B cell (primary cell): ENCODE data around the gene ATP5ME.

Source experiments
- EZH2 ChIP-seq: IDR thresholded peaks from 2 replicates; pipeline ENCODE4 v1.6.1; 2012; ENCODE audit warnings: borderline replicate concordance, low read depth, mild to moderate bottlenecking, moderate library complexity, low read length; ENCODE audit not compliant: insufficient read depth, poor library complexity, severe bottlenecking
- TF ChIP-seq, protein P1 (sequence below): fragments of 200-600 bp; IDR thresholded peaks from one replicate; pipeline ENCODE4 v1.8.0; 2022; ENCODE audit warnings: antibody characterized with exemption, mild to moderate bottlenecking

DNA sequence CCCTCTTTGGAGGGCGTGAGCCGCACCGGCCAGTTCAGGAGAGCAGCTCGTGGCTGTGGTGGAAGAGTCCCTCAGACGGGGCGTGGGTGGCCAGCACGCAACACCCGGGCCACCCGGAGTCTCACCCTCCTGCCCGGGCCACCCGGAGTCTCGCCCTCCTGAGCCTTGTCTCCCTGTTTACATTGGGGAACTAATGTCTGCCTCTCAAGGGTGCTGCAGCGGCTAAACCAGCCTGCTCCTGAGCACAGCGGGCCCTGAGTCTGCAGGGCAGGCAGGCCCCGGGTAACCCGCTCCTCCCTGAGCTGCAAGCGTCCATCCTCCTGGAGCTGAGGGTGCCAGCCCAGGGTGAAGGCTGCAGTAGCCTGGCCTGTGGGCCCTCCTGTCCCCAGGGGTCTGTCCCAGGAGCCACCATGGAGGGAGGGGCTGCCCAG, 45.8 kb downstream of the ATP5ME start:
- no peak for TF ChIP-seq EZH2
- TF ChIP-seq, protein P1, sequence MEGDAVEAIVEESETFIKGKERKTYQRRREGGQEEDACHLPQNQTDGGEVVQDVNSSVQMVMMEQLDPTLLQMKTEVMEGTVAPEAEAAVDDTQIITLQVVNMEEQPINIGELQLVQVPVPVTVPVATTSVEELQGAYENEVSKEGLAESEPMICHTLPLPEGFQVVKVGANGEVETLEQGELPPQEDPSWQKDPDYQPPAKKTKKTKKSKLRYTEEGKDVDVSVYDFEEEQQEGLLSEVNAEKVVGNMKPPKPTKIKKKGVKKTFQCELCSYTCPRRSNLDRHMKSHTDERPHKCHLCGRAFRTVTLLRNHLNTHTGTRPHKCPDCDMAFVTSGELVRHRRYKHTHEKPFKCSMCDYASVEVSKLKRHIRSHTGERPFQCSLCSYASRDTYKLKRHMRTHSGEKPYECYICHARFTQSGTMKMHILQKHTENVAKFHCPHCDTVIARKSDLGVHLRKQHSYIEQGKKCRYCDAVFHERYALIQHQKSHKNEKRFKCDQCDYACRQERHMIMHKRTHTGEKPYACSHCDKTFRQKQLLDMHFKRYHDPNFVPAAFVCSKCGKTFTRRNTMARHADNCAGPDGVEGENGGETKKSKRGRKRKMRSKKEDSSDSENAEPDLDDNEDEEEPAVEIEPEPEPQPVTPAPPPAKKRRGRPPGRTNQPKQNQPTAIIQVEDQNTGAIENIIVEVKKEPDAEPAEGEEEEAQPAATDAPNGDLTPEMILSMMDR: no peak
